GM11168 (cell line): ENCODE measurements around the gene CYFIP2.

Source experiments
- in situ Hi-C: fragments of 300-500 bp; cut with MboI; formaldehyde crosslinking; loops from one replicate; pipeline ENCODE4 v1.12.0; 2022; ENCODE audit warnings: low sequenced_read_pairs; ENCODE audit not compliant: unreplicated experiment

CYFIP2 gene

GRCh38 chr5:157252711-157253465, 13.0 kb upstream of the CYFIP2 start:
- in situ Hi-C loops, result no loop called here

DNA sequence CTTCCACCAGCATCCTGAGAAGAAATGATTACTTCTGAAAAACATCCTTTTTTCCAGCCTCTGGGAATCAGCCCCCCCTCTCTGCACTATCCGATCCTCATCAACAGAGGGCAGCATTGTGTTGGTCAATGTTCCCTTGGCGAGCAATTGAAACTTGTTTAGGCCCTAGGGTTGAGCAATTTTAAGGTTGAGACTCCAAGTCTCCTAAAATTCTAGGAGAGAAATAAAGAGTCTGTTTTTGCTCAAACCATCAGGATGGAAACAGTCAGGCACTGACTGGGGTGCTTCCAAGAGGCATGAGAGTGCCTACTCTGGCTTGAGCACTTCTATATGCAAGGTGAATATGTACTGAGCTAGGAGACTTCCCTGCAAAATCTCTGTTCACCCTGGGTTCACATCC, 12.4 kb upstream of the CYFIP2 start:
- in situ Hi-C loops, result no loop called here

- in situ Hi-C loops, result loop anchor here (5.0 kb wide), 1 partner anchor 49 kb away; no protein-coding TSS in a partner anchor
Observed at GRCh38 chr5:157258450-157258849, 7.5 kb upstream of the CYFIP2 start.

DNA sequence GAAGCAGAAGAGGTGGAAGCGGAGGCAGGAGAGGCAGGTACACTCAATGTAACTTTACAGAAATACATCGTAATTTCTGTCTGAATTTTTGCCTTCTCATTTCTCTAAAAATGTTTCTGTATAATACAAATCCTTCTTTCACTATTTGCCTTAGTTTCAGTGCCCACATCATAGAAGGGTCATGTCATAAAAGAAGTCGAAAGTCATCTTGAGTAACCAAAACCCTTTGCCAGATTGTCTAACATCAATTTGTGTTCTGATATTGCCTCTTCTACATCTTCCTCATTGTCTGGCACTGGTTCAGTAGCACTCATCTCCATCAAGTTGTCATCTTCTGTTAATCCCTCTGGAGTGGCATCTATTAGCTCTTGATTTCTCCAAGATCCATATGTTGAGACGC, 6.2 kb upstream of the CYFIP2 start:
- in situ Hi-C loops, result loop anchor here (5.0 kb wide), 1 partner anchor 48 kb away; no protein-coding TSS in a partner anchor

DNA sequence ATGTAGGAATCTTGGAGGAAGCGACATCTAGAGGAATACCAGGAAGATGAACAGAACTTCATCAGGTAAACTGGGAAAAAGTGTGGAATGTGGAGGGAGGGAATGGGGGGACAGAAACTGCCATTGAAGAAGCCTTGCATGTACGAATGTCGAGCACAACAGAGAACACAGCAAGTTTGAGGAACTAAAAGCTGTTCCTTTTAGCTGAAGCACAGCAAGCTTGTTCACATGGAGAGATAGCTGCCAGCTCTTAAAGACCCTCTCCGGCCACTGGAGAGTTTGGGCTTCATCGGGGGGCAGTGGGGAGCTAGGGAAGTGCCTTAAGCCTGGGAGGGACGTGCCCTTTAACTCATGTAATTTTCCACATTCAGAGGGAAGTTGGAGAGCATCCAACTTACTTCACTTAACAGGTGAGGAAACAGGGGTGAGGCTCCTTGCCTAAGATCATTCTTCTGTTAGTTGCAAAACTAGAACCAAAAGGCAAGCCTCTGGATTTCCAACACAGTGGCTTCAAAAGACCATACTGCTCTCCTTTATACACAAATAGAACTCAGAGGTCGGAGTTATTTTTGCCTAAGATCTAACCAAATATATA, 2.3 kb upstream of the CYFIP2 start:
- in situ Hi-C loops, result no loop called here

DNA sequence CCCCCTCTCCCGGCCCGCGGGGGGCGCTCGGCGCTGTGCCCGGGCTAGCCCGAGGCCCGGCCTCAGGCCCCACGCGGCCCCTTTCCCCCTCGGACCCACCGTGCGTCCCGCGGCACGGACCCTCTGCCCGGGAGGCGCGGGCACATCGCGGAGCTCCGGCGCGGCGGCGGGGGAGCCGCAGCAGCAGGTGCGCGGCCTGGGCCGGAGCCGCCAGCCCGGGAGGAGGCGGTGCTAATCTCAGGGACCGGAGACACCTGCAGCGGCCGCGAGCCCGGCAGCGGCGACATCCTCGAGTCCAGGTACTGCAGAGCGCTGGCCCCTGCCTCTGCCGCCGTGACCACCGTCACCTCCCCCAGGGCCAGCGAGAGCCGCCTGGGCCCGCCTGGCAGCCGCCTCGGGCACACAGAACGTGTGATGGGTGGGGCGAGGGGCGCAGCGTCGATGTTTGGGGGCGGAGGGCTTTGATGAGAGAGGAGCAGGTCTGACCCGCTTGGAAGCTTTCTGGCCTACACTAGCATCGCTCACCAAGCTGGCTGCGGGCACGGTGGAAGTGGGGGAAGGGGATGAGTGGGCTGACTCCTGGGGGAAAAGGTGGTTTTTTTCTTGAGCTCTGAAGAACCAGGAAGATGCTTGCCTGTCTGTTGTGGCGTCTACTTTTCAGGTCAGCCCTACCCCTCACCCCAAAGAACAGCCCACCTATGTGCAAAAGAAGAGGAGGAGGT, 524 bp downstream of the CYFIP2 start:
- in situ Hi-C loops, result no loop called here

GRCh38 chr5:157267025-157267424, 1.1 kb downstream of the CYFIP2 start:
- in situ Hi-C loops, result no loop called here

- in situ Hi-C loops, result no loop called here
Observed at GRCh38 chr5:157267761-157268480, 2.0 kb downstream of the CYFIP2 start.

GRCh38 chr5:157269165-157269671, 3.3 kb downstream of the CYFIP2 start:
- in situ Hi-C loops, result no loop called here

GRCh38 chr5:157269761-157270272, 3.9 kb downstream of the CYFIP2 start:
- in situ Hi-C loops, result no loop called here

DNA sequence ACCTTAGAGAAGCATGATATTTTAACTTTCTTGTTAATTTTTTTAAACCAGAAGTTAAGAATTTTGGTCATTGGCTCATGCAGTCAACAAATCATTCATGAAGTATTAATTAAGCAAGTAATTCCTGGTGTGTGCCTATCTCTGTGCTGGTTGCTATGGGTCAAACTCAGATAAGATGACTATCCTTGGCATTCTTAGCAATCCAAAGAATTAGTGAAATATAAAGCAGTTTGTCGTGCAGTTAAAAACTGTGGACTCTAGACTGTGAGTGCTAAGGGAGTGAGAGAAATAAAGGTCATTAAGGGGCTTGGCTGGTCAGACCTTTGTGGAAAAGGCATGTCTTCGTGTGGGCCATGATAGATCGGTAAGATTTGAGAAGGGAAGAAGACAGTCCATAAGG, 4.8 kb downstream of the CYFIP2 start:
- in situ Hi-C loops, result no loop called here

- in situ Hi-C loops, result no loop called here
Observed at GRCh38 chr5:157271740-157272271, 5.9 kb downstream of the CYFIP2 start.

GRCh38 chr5:157273131-157273556, 7.2 kb downstream of the CYFIP2 start:
- in situ Hi-C loops, result no loop called here

GRCh38 chr5:157275403-157275802, 9.5 kb downstream of the CYFIP2 start:
- in situ Hi-C loops, result no loop called here

- in situ Hi-C loops, result no loop called here
Observed at GRCh38 chr5:157278319-157279037, 12.6 kb downstream of the CYFIP2 start.

DNA sequence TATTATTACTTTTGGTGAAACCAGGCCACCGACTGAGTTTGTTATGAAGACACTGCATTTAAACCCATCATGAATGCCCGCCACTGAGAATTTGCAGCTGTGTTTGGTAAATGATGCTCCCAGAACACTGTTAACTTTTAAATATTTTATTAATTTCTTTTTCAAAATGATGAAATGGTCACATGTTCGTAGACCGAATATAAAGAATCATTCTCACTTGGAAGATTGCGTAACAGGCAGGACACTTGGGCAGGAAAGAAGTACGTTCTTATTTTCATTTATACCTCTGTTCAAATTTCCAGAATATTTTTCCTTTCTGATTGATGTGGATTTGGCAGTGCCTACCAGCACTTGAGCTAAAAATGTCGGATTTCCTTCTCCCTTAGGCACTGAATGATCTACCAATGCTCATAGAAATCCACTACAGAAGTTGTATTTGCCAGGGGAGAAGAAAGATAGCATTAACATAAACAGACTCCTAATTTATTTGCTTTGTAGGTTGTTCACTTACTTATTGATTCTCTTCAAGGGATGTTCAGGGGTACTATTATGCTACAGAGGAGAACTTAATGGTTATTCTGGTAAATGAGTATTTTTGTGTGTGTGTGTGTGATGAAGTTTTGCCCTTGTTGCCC, 13.8 kb downstream of the CYFIP2 start:
- in situ Hi-C loops, result no loop called here

DNA sequence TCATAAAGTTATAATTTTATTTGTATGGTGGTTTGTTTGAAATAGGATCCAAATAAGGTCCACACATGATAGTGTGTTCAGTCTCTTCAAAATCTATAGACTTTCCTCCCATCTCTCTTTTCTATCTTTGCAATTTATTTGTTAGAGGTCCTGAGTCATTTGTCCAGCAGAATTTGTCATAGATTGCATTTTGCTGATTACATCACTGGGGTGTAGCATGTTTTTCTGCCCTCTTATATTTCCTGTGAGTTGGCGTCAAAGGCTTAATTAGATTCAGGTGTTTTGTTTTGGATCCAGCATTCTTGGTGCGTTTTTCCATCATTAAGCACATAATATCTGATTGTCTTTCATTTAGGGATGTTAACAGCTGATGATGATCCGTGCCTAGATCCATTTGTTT, 15.0 kb downstream of the CYFIP2 start:
- in situ Hi-C loops, result no loop called here

DNA sequence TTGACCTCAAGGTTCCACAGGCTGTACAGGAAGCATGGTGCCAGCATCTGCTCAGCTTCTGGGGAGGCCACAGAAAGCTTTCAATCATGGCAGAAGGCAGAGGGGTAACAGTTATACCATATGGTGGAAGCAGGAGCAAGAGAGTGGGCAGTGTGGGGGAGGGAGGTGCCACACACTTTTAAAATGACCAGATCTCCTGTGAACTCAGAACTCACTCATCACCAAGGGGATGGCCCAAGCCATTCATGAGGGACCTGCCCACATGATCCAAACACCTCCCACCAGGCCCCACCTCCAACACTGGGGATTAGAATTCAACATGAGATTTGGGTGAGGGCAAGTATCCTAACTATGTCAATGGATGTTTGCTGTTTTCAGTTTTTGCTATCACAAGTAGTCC, 16.2 kb downstream of the CYFIP2 start:
- in situ Hi-C loops, result no loop called here

- in situ Hi-C loops, result no loop called here
Observed at GRCh38 chr5:157283434-157283833, 17.5 kb downstream of the CYFIP2 start.
